ENCODE data around the gene CCP110.

Gene CCP110

DNA sequence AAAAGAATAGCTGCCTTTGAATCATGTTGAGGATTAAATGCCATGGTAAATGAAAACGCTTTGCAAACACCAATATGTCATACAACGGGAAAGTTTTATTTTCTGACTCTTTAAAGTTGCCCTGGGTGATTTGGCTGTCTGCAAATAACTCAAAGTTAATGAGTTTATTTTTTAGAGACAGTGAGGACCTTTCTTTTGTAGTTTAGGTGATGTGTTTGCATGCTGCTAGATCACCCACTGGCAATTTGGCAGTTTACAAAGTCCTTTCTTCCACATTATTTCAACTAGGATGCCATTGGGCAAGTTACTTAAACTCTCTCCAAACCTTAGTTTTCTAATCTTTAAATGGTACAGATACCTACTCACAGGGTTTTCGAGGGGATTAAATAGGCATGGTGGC lies 39.6 kb upstream of the CCP110 start:
- TF ChIP-seq ZFX (IDR thresholded peaks at IDR 0.05; ENCODE audit: borderline replicate concordance), result no peak
- TF ChIP-seq CTCF (IDR thresholded peaks at IDR 0.05), result no peak
- H3K27ac ChIP-seq, result peak overlapping the region; percentile 29

DNA sequence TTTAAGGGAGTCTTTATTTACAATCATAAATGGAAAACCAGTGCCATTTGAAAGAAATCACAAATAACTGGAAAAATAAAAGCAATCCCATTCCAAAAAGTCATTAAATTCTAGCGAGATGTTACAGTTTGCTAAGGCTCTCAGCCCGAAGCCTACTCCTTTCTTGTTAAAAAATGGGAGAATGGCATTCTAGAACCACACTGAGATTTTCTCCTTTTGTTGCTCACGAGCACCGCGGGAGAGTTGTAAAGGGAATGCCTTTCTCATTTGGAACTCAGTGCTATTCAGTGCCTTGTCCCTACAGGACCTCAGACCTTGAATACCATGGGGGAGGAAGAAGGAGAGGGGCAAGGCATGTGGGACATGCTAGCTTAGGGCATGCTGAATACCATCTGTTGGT lies 38.1 kb upstream of the CCP110 start:
- no peak overlapping the region for H3K27ac ChIP-seq
- no peak for TF ChIP-seq ZFX (IDR thresholded peaks at IDR 0.05; ENCODE audit: borderline replicate concordance)
- TF ChIP-seq CTCF (IDR thresholded peaks at IDR 0.05), result no peak

- no peak overlapping the region for H3K27ac ChIP-seq
Observed at GRCh38 chr16:19486051-19486450, 37.7 kb upstream of the CCP110 start.

DNA sequence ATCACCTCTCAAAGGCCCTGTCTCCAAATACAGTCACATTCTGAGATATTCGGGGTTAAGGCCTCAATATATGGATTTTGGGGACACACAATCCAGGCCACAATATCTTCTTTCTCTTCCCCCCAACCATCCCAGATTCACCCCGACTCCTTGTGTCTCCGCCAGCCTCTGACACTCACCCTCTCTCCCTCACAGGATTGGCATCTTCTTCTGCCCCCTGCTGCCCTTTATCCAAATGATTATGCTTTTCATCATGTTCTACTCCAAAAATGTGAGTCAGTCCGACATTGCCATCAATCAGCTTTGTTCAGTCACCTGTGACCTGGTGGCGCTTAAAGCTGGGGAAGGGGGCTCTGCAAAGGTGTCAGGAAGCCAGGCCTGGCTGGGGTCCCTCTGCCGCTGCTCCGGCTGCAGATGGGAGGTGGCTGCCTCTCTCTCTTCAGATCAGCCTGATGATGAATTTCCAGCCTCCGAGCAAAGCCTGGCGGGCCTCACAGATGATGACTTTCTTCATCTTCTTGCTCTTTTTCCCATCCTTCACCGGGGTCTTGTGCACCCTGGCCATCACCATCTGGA lies 36.9 kb upstream of the CCP110 start:
- H3K27ac ChIP-seq, result no peak overlapping the region
- no peak for TF ChIP-seq ZFX (IDR thresholded peaks at IDR 0.05; ENCODE audit: borderline replicate concordance)
- TF ChIP-seq CTCF (IDR thresholded peaks at IDR 0.05), result 0 out of 2 replicates have a peak, but pooled peaks have one; percentile 3

More at GRCh38 chr16:19486051-19486450, 37.7 kb upstream of the CCP110 start:
- TF ChIP-seq CTCF (IDR thresholded peaks at IDR 0.05) (no peak), ZFX (IDR thresholded peaks at IDR 0.05; ENCODE audit: borderline replicate concordance) (no peak)

GRCh38 chr16:19488213-19488640 lies 35.5 kb upstream of the CCP110 start:
- TF ChIP-seq CTCF (IDR thresholded peaks at IDR 0.05) (no peak), ZFX (IDR thresholded peaks at IDR 0.05; ENCODE audit: borderline replicate concordance) (no peak)
- no peak overlapping the region for H3K27ac ChIP-seq

DNA sequence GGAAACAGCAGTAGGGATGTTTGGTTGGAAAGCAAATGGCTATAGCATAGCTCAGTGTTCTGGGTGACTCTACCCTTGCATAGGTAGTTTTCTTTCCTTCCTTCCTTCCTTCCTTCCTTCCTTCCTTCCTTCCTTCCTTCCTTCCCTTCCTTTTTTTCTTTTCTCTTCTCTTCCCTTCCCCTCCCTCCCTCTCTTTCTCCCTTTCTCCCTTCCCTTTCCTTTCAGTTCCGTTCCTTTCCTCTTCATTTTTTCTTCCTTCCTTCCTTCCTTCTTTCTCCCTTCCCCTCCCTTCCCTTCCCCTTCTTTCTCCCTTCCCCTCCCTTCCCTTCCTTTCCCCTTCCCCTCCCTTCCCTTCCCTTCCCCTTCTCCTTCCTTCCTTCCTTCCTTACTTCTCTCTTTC lies 33.1 kb upstream of the CCP110 start:
- TF ChIP-seq CTCF (IDR thresholded peaks at IDR 0.05) (no peak), ZFX (IDR thresholded peaks at IDR 0.05; ENCODE audit: borderline replicate concordance) (no peak)
- H3K27ac ChIP-seq, result no peak overlapping the region

DNA sequence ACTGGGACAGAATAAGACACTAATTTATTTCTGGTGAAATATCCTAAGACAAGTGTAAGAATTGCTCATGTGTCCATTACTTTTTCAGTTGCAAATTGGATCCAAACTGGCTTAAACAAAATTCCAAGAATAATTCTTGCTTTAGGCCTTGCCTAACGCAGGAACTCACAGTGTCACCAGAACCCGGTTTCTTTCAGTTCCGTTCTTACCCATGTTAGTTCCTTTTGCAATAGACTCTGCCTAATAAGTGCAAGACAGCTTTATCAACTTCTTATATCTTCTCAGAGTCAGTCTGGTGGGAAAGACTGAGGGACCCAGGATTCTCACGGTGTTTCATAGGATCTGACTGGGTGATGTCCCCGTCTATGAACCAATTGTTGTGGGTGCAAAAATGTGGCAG lies 26.6 kb upstream of the CCP110 start:
- TF ChIP-seq CTCF (IDR thresholded peaks at IDR 0.05), result no peak
- TF ChIP-seq ZFX (IDR thresholded peaks at IDR 0.05; ENCODE audit: borderline replicate concordance), result no peak

More for the DNA sequence above, 26.6 kb upstream of the CCP110 start:
- H3K27ac ChIP-seq, result no peak overlapping the region
